CD4-positive, alpha-beta memory T cell (primary cell): ENCODE results near the gene S100A11. TPM values are rescaled to one million over a fixed set of nuclear protein-coding genes. Genes with fewer than 3 reads are reported as not detected.

Experiments
- CTCF ChIA-PET: fragments of 350-600 bp; sonication (Branson Sonifier 250); formaldehyde crosslinking; loops from one replicate; lab custom pipeline; 2021; ENCODE audit warnings: inconsistent platforms; ENCODE audit not compliant: partially characterized antibody; lab: Charles Lee
- POLR2A ChIA-PET: fragments of 350-600 bp; sonication (Branson Sonifier 250); formaldehyde crosslinking; loops from one replicate; lab custom pipeline; 2021; ENCODE audit not compliant: partially characterized antibody; lab: Charles Lee
- DNase-seq, 5 donors: peaks; one replicate each; pipeline versions ENCODE4 v3.0.0 to v3.0.0-alpha.2; 2020 to 2022; ENCODE audit warnings: mixed read lengths in 1 of 5
- H3K27ac ChIP-seq: one replicate; pipeline ENCODE4 v1.7.0; 2013; ENCODE audit warnings: low read depth, low read length
- H3K27me3 ChIP-seq: 2 replicates; pipeline ENCODE4 v1.7.0; 2013; ENCODE audit warnings: mild to moderate bottlenecking, low read length, moderate library complexity; ENCODE audit not compliant: insufficient read depth
- H3K36me3 ChIP-seq: 2 replicates; pipeline ENCODE4 v1.7.0; 2013; ENCODE audit warnings: mild to moderate bottlenecking, low read length, moderate library complexity; ENCODE audit not compliant: insufficient read depth
- H3K4me1 ChIP-seq: 2 replicates; pipeline ENCODE4 v1.7.0; 2013; ENCODE audit warnings: mild to moderate bottlenecking, low read length, moderate library complexity; ENCODE audit not compliant: insufficient read depth
- H3K4me3 ChIP-seq, 2 donors: one replicate each; pipeline ENCODE4 v1.7.0; 2013; ENCODE audit warnings: low read length in 2 of 2, mild to moderate bottlenecking in 1 of 2
- H3K9me3 ChIP-seq, 2 donors: one replicate each; pipeline ENCODE4 v1.7.0; 2013; ENCODE audit warnings: low read length in 2 of 2, control low read depth in 1 of 2; ENCODE audit not compliant: control insufficient read depth in 1 of 2
- H3K27ac Mint-ChIP-seq, 7 donors: one replicate each; pipeline ENCODE4 v1.8.0; 2020 to 2021; ENCODE audit warnings: mixed read lengths in 7 of 7, mild to moderate bottlenecking in 6 of 7, inconsistent platforms in 3 of 7, moderate library complexity in 3 of 7
- H3K27me3 Mint-ChIP-seq, 2 donors: one replicate each; pipeline ENCODE4 v1.8.0; 2020 to 2021; ENCODE audit warnings: mixed read lengths in 2 of 2
- H3K36me3 Mint-ChIP-seq, 2 donors: one replicate each; pipeline ENCODE4 v1.8.0; 2020 to 2021; ENCODE audit warnings: mixed read lengths in 2 of 2, inconsistent platforms in 1 of 2, mild to moderate bottlenecking in 1 of 2
- H3K4me1 Mint-ChIP-seq, 4 donors: one replicate each; pipeline ENCODE4 v1.8.0; 2020 to 2021; ENCODE audit warnings: mixed read lengths in 4 of 4, mild to moderate bottlenecking in 1 of 4
- H3K4me3 Mint-ChIP-seq, 8 donors: one replicate each; pipeline ENCODE4 v1.8.0; 2020 to 2021; ENCODE audit warnings: mixed read lengths in 8 of 8, mild to moderate bottlenecking in 7 of 8, moderate library complexity in 6 of 8, inconsistent platforms in 3 of 8
- H3K9me3 Mint-ChIP-seq, 8 donors: one replicate each; pipeline ENCODE4 v1.8.0; 2020 to 2021; ENCODE audit warnings: mixed read lengths in 8 of 8, mild to moderate bottlenecking in 5 of 8, inconsistent platforms in 3 of 8, moderate library complexity in 1 of 8
- intact Hi-C: fragments of 100-400 bp; cut with micrococcal nuclease; formaldehyde crosslinking; loops from one replicate; pipeline ENCODE4 v1.15.1; 2023
- polyA plus RNA-seq, 2 donors: library from polyadenylated mRNA; unstranded; fragments of 300-500 nt; fragmentation: Illumina TruSeq; gene quantifications; one replicate each; pipeline ENCODE4 v1.2.3, GENCODE V29; 2021
- total RNA-seq, 2 experiments: library from RNA; stranded (reverse); gene quantifications; one replicate each; pipeline ENCODE4 v1.2.3, GENCODE V29; 2021

The S100A11 gene
- total and polyA plus RNA-seq, 4 experiments from 2014 or later, result 239 to 1,204 (median 429) TPM

GRCh38 chr1:152067929-152068328, 31.1 kb upstream of the S100A11 start:
- Histone ChIP-seq H3K9me3 (no peaks in the 10 kb centered on the region), H3K4me1 (no peaks in the 10 kb centered on the region), H3K27me3 (peaks cover 7% of the 10 kb centered on the region), H3K27ac (no peak overlapping the region), H3K4me3 (no peak overlapping the region), H3K36me3 (no peaks in the 10 kb centered on the region)
- CTCF ChIA-PET, result interaction anchor here (1.1 to 2.1 kb wide), 3 partner anchors 15 to 373 kb away, joined by 3 to 5 read pairs (median 5); no protein-coding TSS in a partner anchor
- Mint-ChIP-seq H3K9me3 (peaks cover 0 to 1% (median 0%) of the 10 kb centered on the region in 8 donors), H3K4me3 (no peak overlapping the region), H3K36me3 (no peaks in the 10 kb centered on the region), H3K27me3 (peaks cover 26 to 32% of the 10 kb centered on the region in 2 donors), H3K4me1 (no peaks in the 10 kb centered on the region), H3K27ac (no peak overlapping the region)
- POLR2A ChIA-PET, result no interaction called here
- intact Hi-C loops, result no loop called here
- no peak for DNase-seq

GRCh38 chr1:152067150-152067549, 30.3 kb upstream of the S100A11 start:
- POLR2A ChIA-PET, result no interaction called here
- intact Hi-C loops, result no loop called here

GRCh38 chr1:152061952-152062351, 25.1 kb upstream of the S100A11 start:
- H3K9me3 ChIP-seq, result no peaks in the 10 kb centered on the region
- no peak for DNase-seq
- no peaks in the 10 kb centered on the region for H3K4me1 ChIP-seq
- Mint-ChIP-seq H3K4me3 (no peak overlapping the region), H3K36me3 (no peaks in the 10 kb centered on the region), H3K27ac (no peak overlapping the region), H3K9me3 (peaks cover 0 to 1% (median 0%) of the 10 kb centered on the region in 8 donors), H3K27me3 (peaks cover 13 to 23% of the 10 kb centered on the region in 2 donors), H3K4me1 (no peaks in the 10 kb centered on the region)
- H3K27ac ChIP-seq, result no peak overlapping the region
- intact Hi-C loops, result no loop called here
- ChIA-PET CTCF (interaction anchor here (1.0 to 1.8 kb wide), 2 partner anchors 9 to 123 kb away, joined by 3 to 7 read pairs; no protein-coding TSS in a partner anchor), POLR2A (no interaction called here)
- H3K36me3 ChIP-seq, result no peaks in the 10 kb centered on the region
- H3K27me3 ChIP-seq, result peaks cover 5% of the 10 kb centered on the region
- no peak overlapping the region for H3K4me3 ChIP-seq

More at GRCh38 chr1:152067150-152067549, 30.3 kb upstream of the S100A11 start:
- Histone ChIP-seq H3K27me3 (peaks cover 7% of the 10 kb centered on the region), H3K27ac (no peak overlapping the region), H3K4me1 (no peaks in the 10 kb centered on the region), H3K4me3 (no peak overlapping the region), H3K9me3 (no peaks in the 10 kb centered on the region), H3K36me3 (no peaks in the 10 kb centered on the region)
- no peak for DNase-seq
- no peak overlapping the region for H3K4me3 Mint-ChIP-seq
- CTCF ChIA-PET, result interaction anchor here (2.1 kb wide), 1 partner anchor 119 kb away, joined by 5 read pairs; no protein-coding TSS in a partner anchor
- H3K36me3 Mint-ChIP-seq, result no peaks in the 10 kb centered on the region
- H3K9me3 Mint-ChIP-seq, result peaks cover 0 to 1% (median 0%) of the 10 kb centered on the region in 8 donors
- no peak overlapping the region for H3K27ac Mint-ChIP-seq
- peaks cover 22 to 25% of the 10 kb centered on the region in 2 donors for H3K27me3 Mint-ChIP-seq
- no peaks in the 10 kb centered on the region for H3K4me1 Mint-ChIP-seq

- POLR2A ChIA-PET, result interaction anchor here (0.9 to 1.6 kb wide), 4 partner anchors 17 to 405 kb away, joined by 3 to 7 read pairs (median 4); partner anchors contain the start of gene S100A11
- no peak overlapping the region for H3K4me3 ChIP-seq
Measured at GRCh38 chr1:152053375-152053774, 16.6 kb upstream of the S100A11 start.

GRCh38 chr1:152052606-152053005, 15.8 kb upstream of the S100A11 start:
- no peak overlapping the region for H3K4me3 ChIP-seq
- DNase-seq, result peak; percentile 71 to 78 (median 75)
- Mint-ChIP-seq H3K4me1 (peaks cover 12 to 24% (median 14%) of the 10 kb centered on the region in 4 donors), H3K4me3 (no peak overlapping the region), H3K27me3 (peaks cover 5 to 6% of the 10 kb centered on the region in 2 donors), H3K27ac (peak overlapping the region in 1 of 7 donors; percentile 44), H3K9me3 (no peaks in the 10 kb centered on the region), H3K36me3 (no peaks in the 10 kb centered on the region)
- no peak overlapping the region for H3K27ac ChIP-seq
- intact Hi-C loops, result loop anchor here (1.0 to 10.0 kb wide), 5 partner anchors 62 to 406 kb away; partner anchors contain the start of gene TCHH
- ChIA-PET POLR2A (interaction anchor here (0.9 to 1.6 kb wide), 3 partner anchors 16 to 132 kb away, joined by 3 to 7 read pairs (median 5); partner anchors contain the start of gene S100A11), CTCF (interaction anchor here (0.7 to 14.8 kb wide), 26 partner anchors 9 to 406 kb away, joined by 3 to 354 read pairs (median 6); partner anchors contain the start of gene S100A11)
- peaks cover 13% of the 10 kb centered on the region for H3K4me1 ChIP-seq
- H3K36me3 ChIP-seq, result no peaks in the 10 kb centered on the region
- no peaks in the 10 kb centered on the region for H3K27me3 ChIP-seq
- H3K9me3 ChIP-seq, result no peaks in the 10 kb centered on the region

More at GRCh38 chr1:152053375-152053774, 16.6 kb upstream of the S100A11 start:
- no peak for DNase-seq
- H3K27ac Mint-ChIP-seq, result no peak overlapping the region
- Histone ChIP-seq H3K4me1 (peaks cover 6% of the 10 kb centered on the region), H3K36me3 (no peaks in the 10 kb centered on the region), H3K9me3 (no peaks in the 10 kb centered on the region), H3K27me3 (no peaks in the 10 kb centered on the region), H3K27ac (no peak overlapping the region)
- H3K36me3 Mint-ChIP-seq, result no peaks in the 10 kb centered on the region
- H3K27me3 Mint-ChIP-seq, result peaks cover 8 to 11% of the 10 kb centered on the region in 2 donors
- intact Hi-C loops, result loop anchor here (5.0 to 10.0 kb wide), 2 partner anchors 61 to 294 kb away; partner anchors contain the start of gene TCHH
- H3K4me1 Mint-ChIP-seq, result peaks cover 4 to 17% (median 6%) of the 10 kb centered on the region in 4 donors
- CTCF ChIA-PET, result interaction anchor here (0.6 to 14.8 kb wide), 28 partner anchors 8 to 414 kb away, joined by 3 to 354 read pairs (median 5); partner anchors contain the start of gene S100A11
- no peak overlapping the region for H3K4me3 Mint-ChIP-seq
- H3K9me3 Mint-ChIP-seq, result no peaks in the 10 kb centered on the region

- no peak for DNase-seq
- H3K27me3 ChIP-seq, result no peaks in the 10 kb centered on the region
- H3K9me3 ChIP-seq, result no peaks in the 10 kb centered on the region
- intact Hi-C loops, result loop anchor here (5.0 to 10.0 kb wide), 2 partner anchors 64 to 296 kb away; partner anchors contain the start of gene TCHH
- no peak overlapping the region for H3K27ac ChIP-seq
- POLR2A ChIA-PET, result no interaction called here
- H3K4me1 ChIP-seq, result peaks cover 29% of the 10 kb centered on the region
- Mint-ChIP-seq H3K36me3 (no peaks in the 10 kb centered on the region), H3K4me1 (peaks cover 16 to 31% (median 22%) of the 10 kb centered on the region in 4 donors), H3K9me3 (no peaks in the 10 kb centered on the region), H3K27ac (peak overlapping the region in 6 of 7 donors; percentile 15 to 84 (median 60)), H3K4me3 (peak overlapping the region in 1 of 8 donors; percentile 37), H3K27me3 (peaks cover 4 to 5% of the 10 kb centered on the region in 2 donors)
- no peaks in the 10 kb centered on the region for H3K36me3 ChIP-seq
- H3K4me3 ChIP-seq, result no peak overlapping the region
- CTCF ChIA-PET, result interaction anchor here (3.1 to 14.8 kb wide), 4 partner anchors 16 to 408 kb away, joined by 25 to 354 read pairs (median 119); partner anchors contain the start of gene S100A11
Measured at GRCh38 chr1:152050886-152051675, 14.3 kb upstream of the S100A11 start.
